HEK293T (cell line): ENCODE data around the gene KIAA0513.

Experiments
- CTCF ChIA-PET: fragments of 350-600 bp; formaldehyde crosslinking; extraction: SDS; loops from one replicate; lab custom pipeline; 2021; ENCODE audit warnings: antibody characterized with exemption, inconsistent platforms; lab: Yijun Ruan, JAX
- POLR2A ChIA-PET: fragments of 350-600 bp; formaldehyde crosslinking; extraction: SDS; loops from one replicate; lab custom pipeline; 2020; ENCODE audit warnings: antibody characterized with exemption, inconsistent platforms; lab: Yijun Ruan, JAX
- DNase-seq: peaks from one replicate; pipeline ENCODE4 v3.0.0; 2012; ENCODE audit warnings: mixed read lengths; ENCODE audit errors: extremely low spot score
- ARNT ChIP-seq: fragments of 450-650 bp; IDR thresholded peaks from 2 replicates; pipeline ENCODE4 v1.6.1; 2017; ENCODE audit warnings: mild to moderate bottlenecking
- BHLHE40 ChIP-seq: fragments of 450-650 bp; IDR thresholded peaks from 2 replicates; pipeline ENCODE4 v1.6.1; 2016; ENCODE audit warnings: mild to moderate bottlenecking, moderate library complexity, borderline replicate concordance
- CTBP1 ChIP-seq: fragments of 450-650 bp; IDR thresholded peaks from 2 replicates; pipeline ENCODE4 v1.6.1; 2016; ENCODE audit warnings: borderline replicate concordance
- ELF4 ChIP-seq: fragments of 450-650 bp; IDR thresholded peaks from 2 replicates; pipeline ENCODE4 v1.6.1; 2017; ENCODE audit warnings: antibody characterized with exemption
- FOXA1 ChIP-seq: fragments of 450-650 bp; IDR thresholded peaks from 2 replicates; pipeline ENCODE4 v1.6.1; 2016; ENCODE audit warnings: mild to moderate bottlenecking
- FOXK2 ChIP-seq: fragments of 450-650 bp; IDR thresholded peaks from 2 replicates; pipeline ENCODE4 v1.6.1; 2016; ENCODE audit warnings: mild to moderate bottlenecking
- FOXM1 ChIP-seq: fragments of 450-650 bp; IDR thresholded peaks from 2 replicates; pipeline ENCODE4 v1.6.1; 2017; ENCODE audit warnings: mild to moderate bottlenecking, borderline replicate concordance
- HDGF ChIP-seq: fragments of 450-650 bp; IDR thresholded peaks from 2 replicates; pipeline ENCODE4 v1.6.1; 2017; ENCODE audit warnings: antibody characterized with exemption, borderline replicate concordance
- L3MBTL2 ChIP-seq: fragments of 450-650 bp; conservative IDR thresholded peaks from 2 replicates; pipeline ENCODE4 v1.6.1; 2016; ENCODE audit warnings: mild to moderate bottlenecking
- LEF1 ChIP-seq: fragments of 450-650 bp; IDR thresholded peaks from 2 replicates; pipeline ENCODE4 v1.6.1; 2017; ENCODE audit warnings: mild to moderate bottlenecking, borderline replicate concordance
- NFRKB ChIP-seq: fragments of 450-650 bp; IDR thresholded peaks from 2 replicates; pipeline ENCODE4 v1.6.1; 2016; ENCODE audit warnings: mild to moderate bottlenecking, moderate library complexity
- PKNOX1 ChIP-seq: fragments of 450-650 bp; IDR thresholded peaks from 2 replicates; pipeline ENCODE4 v1.6.1; 2016
- SP1 ChIP-seq: fragments of 450-650 bp; IDR thresholded peaks from 2 replicates; pipeline ENCODE4 v1.6.1; 2017
- SUZ12 ChIP-seq: fragments of 450-650 bp; IDR thresholded peaks from 2 replicates; pipeline ENCODE4 v1.6.1; 2016; ENCODE audit warnings: mild to moderate bottlenecking
- TARDBP ChIP-seq: fragments of 450-650 bp; IDR thresholded peaks from 2 replicates; pipeline ENCODE4 v1.6.1; 2016
- ZNF384 ChIP-seq: fragments of 450-650 bp; IDR thresholded peaks from 2 replicates; pipeline ENCODE4 v1.6.1; 2016

Gene KIAA0513

GRCh38 chr16:85075236-85075924, 47.8 kb downstream of the KIAA0513 start:
- ChIA-PET POLR2A (no interaction called here), CTCF (no interaction called here)
- DNase-seq, result no peak
- TF ChIP-seq FOXA1 (no peak), NFRKB (no peak), TARDBP (no peak), L3MBTL2 (no peak), ARNT (no peak), ELF4 (no peak), BHLHE40 (no peak)

DNA sequence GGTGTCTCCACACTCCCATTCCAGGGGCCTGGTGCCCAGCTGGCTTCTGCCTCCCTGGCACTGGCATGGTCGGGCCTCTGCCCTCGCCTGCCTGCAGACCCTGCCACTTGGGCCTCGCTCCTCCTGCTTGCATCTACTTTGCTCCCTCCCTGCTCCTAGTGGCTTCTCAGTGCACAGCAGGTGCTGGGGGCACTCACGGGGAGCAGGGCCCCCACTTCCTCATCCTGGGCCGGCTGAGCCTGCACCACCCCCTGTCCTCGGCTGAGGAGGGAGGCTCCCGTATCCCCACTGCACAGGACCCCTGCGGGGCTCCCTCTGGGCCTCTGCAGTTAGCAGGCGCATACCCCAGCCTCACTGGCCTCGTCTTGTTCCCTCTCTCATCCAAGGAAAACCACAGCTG, 49.4 kb downstream of the KIAA0513 start:
- ChIA-PET CTCF (no interaction called here), POLR2A (no interaction called here)
- DNase-seq, result no peak
- no peak for TF ChIP-seq NFRKB
- no peak for TF ChIP-seq L3MBTL2

DNA sequence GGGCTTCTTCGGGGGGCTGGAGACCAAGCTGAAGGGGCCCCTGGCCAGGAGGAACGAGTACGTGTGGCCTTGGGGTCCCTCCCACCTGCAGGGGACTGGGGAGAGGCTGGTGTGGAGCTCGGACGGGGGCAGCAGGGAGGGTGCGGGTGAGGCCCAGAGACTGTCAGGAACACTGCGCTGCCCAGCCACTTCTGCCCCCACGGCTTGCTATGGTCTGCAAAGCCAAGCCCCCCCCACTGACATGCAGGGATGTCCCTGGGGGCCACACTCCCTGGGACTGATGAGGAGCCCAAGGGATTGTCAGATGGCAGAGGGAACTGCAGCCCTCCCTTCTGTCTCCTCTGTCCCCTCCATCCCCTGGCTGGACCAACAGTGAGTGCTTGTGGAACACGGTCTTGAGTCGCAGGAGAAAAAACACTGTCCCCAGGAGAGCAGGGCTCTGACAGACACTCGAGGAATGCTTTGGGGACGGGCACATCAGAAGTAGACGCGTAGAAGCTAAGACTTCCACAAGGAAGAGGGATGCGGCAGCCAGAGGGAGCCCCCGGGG, 50.1 kb downstream of the KIAA0513 start:
- DNase-seq, result no peak
- TF ChIP-seq L3MBTL2 (no peak), SP1 (no peak), ARNT (no peak), HDGF (no peak), ZNF384 (no peak), FOXM1 (no peak), PKNOX1 (no peak), SUZ12 (no peak), FOXK2 (no peak), NFRKB (no peak), TARDBP (no peak), LEF1 (no peak), CTBP1 (no peak), BHLHE40 (no peak), ELF4 (no peak), FOXA1 (no peak)
- ChIA-PET POLR2A (no interaction called here), CTCF (no interaction called here)

DNA sequence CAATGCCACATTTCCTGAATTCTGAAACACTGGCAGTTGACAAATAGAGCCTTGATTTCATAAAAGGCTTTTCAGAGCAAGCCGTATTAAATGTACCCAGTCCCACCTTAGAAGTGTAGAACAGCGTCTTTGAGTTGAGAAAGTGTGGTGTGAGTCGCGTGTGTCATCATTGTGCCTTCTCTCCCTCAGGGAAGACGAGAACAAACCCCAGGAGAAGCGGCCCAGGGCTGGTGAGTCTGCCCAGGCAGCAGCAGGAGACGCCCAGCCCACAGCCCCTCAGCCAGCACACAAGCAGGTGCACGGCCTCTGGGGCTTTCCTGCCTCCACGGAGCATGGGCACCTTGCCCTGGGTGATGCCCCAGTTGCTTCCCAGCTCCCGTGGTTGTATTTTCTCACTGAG, 50.6 kb downstream of the KIAA0513 start:
- CTCF ChIA-PET, result no interaction called here
- no peak for TF ChIP-seq ELF4
- TF ChIP-seq BHLHE40, result no peak
- no peak for TF ChIP-seq FOXK2
- TF ChIP-seq ZNF384, result no peak
- no peak for TF ChIP-seq NFRKB
- no peak for TF ChIP-seq CTBP1
- TF ChIP-seq LEF1, result no peak
- TF ChIP-seq SP1, result no peak
- TF ChIP-seq HDGF, result no peak
- POLR2A ChIA-PET, result no interaction called here
- no peak for DNase-seq

DNA sequence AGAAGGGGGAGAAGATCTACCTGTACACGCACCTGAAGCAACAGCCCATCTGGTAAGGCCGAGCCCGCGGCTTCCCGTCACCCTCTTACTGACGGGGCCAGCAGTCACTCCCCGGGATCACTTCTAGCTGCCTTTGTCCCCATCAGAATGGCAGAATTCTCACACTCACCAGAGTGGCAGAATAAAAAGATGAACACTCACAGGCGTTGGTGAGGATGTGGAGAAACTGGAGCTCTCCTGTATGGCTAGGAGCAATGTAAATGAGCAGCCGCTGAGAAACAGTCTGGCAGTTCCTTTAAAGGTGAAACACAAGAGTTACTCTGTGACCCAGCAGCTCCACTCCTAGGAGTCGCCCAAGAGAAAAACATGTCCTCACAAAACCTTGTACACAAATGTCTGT, 51.4 kb downstream of the KIAA0513 start:
- DNase-seq, result no peak
- TF ChIP-seq SP1 (no peak), ZNF384 (no peak), FOXK2 (no peak), FOXM1 (no peak), L3MBTL2 (no peak), LEF1 (no peak), ELF4 (no peak), SUZ12 (no peak), FOXA1 (no peak), ARNT (no peak), CTBP1 (no peak), BHLHE40 (no peak), HDGF (no peak), PKNOX1 (no peak), NFRKB (no peak), TARDBP (no peak)
- CTCF ChIA-PET, result no interaction called here
- POLR2A ChIA-PET, result no interaction called here

DNA sequence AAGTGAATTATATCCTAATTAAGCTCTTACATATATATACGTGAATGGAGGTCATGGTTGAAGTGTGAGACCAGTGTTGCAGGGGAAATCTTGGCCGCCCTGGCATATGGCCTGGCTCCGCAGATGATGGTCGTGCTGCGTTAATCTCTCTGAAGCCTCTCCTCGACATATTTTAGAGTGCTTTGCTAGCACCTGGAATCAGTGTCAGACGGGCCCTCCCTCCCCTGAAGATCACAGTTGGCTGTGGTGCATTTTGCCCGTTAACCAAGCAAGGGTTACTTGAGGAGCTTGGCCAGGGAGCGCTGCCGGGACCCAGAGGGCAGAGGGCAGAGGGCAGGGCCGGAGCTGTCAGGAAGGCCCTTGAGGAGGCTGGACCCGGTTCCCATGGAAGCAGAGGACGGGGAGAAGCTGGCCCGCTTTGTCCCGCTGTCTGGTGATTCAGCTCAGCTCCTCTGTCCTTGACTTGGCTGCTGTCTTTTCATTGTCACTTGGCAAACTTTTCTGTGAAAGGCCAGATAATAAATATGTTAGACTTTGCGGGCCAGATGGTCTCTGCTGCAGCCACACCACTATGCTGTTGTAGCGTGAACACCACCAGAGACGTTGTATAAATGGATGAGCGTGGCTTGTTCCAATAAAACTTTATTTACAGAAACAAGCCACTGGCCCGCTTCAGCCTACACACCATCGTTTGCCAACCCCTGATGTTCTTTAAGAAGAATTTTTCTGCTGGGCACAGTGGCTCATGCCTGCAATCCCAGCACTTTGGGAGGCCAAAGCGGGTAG, 52.4 kb downstream of the KIAA0513 start:
- CTCF ChIA-PET, result no interaction called here
- TF ChIP-seq TARDBP (no peak), LEF1 (no peak), PKNOX1 (no peak)
- POLR2A ChIA-PET, result no interaction called here
- DNase-seq, result no peak
